WI38 (cell line): ENCODE data around the gene DKK3.

Experiments
- H3K4me3 ChIP-seq: 2 replicates; pipeline ENCODE4 v1.5.1; 2011; ENCODE audit warnings: low read depth, mild to moderate bottlenecking, control low read depth, low read length
- CTCF ChIP-seq: IDR thresholded peaks from 2 replicates; pipeline ENCODE4 v1.5.1; 2012; ENCODE audit warnings: low read depth, mild to moderate bottlenecking, control low read depth, low read length

Gene DKK3

GRCh38 chr11:12017865-12018453 is 9.5 kb upstream of the DKK3 start:
- no peak for TF ChIP-seq CTCF

GRCh38 chr11:12017243-12017678 is 8.8 kb upstream of the DKK3 start:
- no peak for TF ChIP-seq CTCF
- no peak overlapping the region for H3K4me3 ChIP-seq

More at GRCh38 chr11:12017865-12018453, 9.5 kb upstream of the DKK3 start:
- H3K4me3 ChIP-seq = no peak overlapping the region

- no peak overlapping the region for H3K4me3 ChIP-seq
- TF ChIP-seq CTCF = no peak
Measured at GRCh38 chr11:12016246-12016645, 7.8 kb upstream of the DKK3 start.

GRCh38 chr11:12015486-12015885 is 7.1 kb upstream of the DKK3 start:
- no peak for TF ChIP-seq CTCF
- H3K4me3 ChIP-seq = no peak overlapping the region

- no peak overlapping the region for H3K4me3 ChIP-seq
- TF ChIP-seq CTCF = no peak
Measured at GRCh38 chr11:12013781-12014180, 5.4 kb upstream of the DKK3 start.

- TF ChIP-seq CTCF = no peak
- H3K4me3 ChIP-seq = peak overlapping the region; percentile 47
Measured at GRCh38 chr11:12009617-12010321, 1.3 kb upstream of the DKK3 start.

GRCh38 chr11:12008790-12009616 is 577 bp upstream of the DKK3 start:
- peak overlapping the region; percentile 87 for H3K4me3 ChIP-seq
- TF ChIP-seq CTCF = no peak
